ENCODE measurements around the gene PGD. TPM values are rescaled to one million over a fixed set of nuclear protein-coding genes. Genes with fewer than 3 reads are reported as not detected.

PGD gene
- total RNA-seq, 1 experiment from 2014 or later: 142 TPM

GRCh38 chr1:10432910-10433700 lies 34.2 kb downstream of the PGD start:
- H3K36me3 Mint-ChIP-seq (ENCODE audit: insufficient read depth, unreplicated experiment): peaks cover 17% of the 10 kb centered on the region
- intact Hi-C loops (cut with micrococcal nuclease; ENCODE audit: unreplicated experiment): no loop called here
- CTCF ChIA-PET: no interaction called here
- H3K9me3 Mint-ChIP-seq (ENCODE audit: low read depth, unreplicated experiment): no peaks in the 10 kb centered on the region
- no peaks in the 10 kb centered on the region for H3K27me3 Mint-ChIP-seq (ENCODE audit: unreplicated experiment)
- TF ChIP-seq CTCF (IDR thresholded peaks at IDR 0.05; ENCODE audit: unreplicated experiment): no peak
- H3K27ac Mint-ChIP-seq (ENCODE audit: unreplicated experiment): no peak overlapping the region
- H3K4me1 Mint-ChIP-seq (ENCODE audit: low read depth, unreplicated experiment): no peaks in the 10 kb centered on the region
- DNase-seq: no peak
- BruUV-seq (replicated peaks): no TSS peak
- no peak overlapping the region for H3K4me3 Mint-ChIP-seq (ENCODE audit: low read depth, unreplicated experiment)

- Mint-ChIP-seq H3K27ac (ENCODE audit: unreplicated experiment) (no peak overlapping the region), H3K4me3 (ENCODE audit: low read depth, unreplicated experiment) (no peak overlapping the region), H3K9me3 (ENCODE audit: low read depth, unreplicated experiment) (no peaks in the 10 kb centered on the region), H3K36me3 (ENCODE audit: insufficient read depth, unreplicated experiment) (peaks cover 17% of the 10 kb centered on the region), H3K27me3 (ENCODE audit: unreplicated experiment) (no peaks in the 10 kb centered on the region), H3K4me1 (ENCODE audit: low read depth, unreplicated experiment) (no peaks in the 10 kb centered on the region)
- CTCF ChIA-PET: no interaction called here
- BruUV-seq (replicated peaks): no TSS peak
- no peak for DNase-seq
- no peak for TF ChIP-seq CTCF (IDR thresholded peaks at IDR 0.05; ENCODE audit: unreplicated experiment)
- intact Hi-C loops (cut with micrococcal nuclease; ENCODE audit: unreplicated experiment): no loop called here
Measured at GRCh38 chr1:10433790-10434189, 34.9 kb downstream of the PGD start.

- no peaks in the 10 kb centered on the region for H3K4me1 Mint-ChIP-seq (ENCODE audit: low read depth, unreplicated experiment)
- CTCF ChIA-PET: no interaction called here
- H3K36me3 Mint-ChIP-seq (ENCODE audit: insufficient read depth, unreplicated experiment): peaks cover 17% of the 10 kb centered on the region
- no peaks in the 10 kb centered on the region for H3K27me3 Mint-ChIP-seq (ENCODE audit: unreplicated experiment)
- no peak for TF ChIP-seq CTCF (IDR thresholded peaks at IDR 0.05; ENCODE audit: unreplicated experiment)
- BruUV-seq (replicated peaks): no TSS peak
- intact Hi-C loops (cut with micrococcal nuclease; ENCODE audit: unreplicated experiment): no loop called here
- no peak overlapping the region for H3K27ac Mint-ChIP-seq (ENCODE audit: unreplicated experiment)
- no peaks in the 10 kb centered on the region for H3K9me3 Mint-ChIP-seq (ENCODE audit: low read depth, unreplicated experiment)
- DNase-seq: no peak
- no peak overlapping the region for H3K4me3 Mint-ChIP-seq (ENCODE audit: low read depth, unreplicated experiment)
Measured at GRCh38 chr1:10434590-10434989, 35.7 kb downstream of the PGD start.

GRCh38 chr1:10437052-10437451 lies 38.2 kb downstream of the PGD start:
- Mint-ChIP-seq H3K4me1 (ENCODE audit: low read depth, unreplicated experiment) (no peaks in the 10 kb centered on the region), H3K9me3 (ENCODE audit: low read depth, unreplicated experiment) (no peaks in the 10 kb centered on the region), H3K27ac (ENCODE audit: unreplicated experiment) (no peak overlapping the region), H3K36me3 (ENCODE audit: insufficient read depth, unreplicated experiment) (peaks cover 2% of the 10 kb centered on the region), H3K27me3 (ENCODE audit: unreplicated experiment) (no peaks in the 10 kb centered on the region), H3K4me3 (ENCODE audit: low read depth, unreplicated experiment) (no peak overlapping the region)
- no peak for TF ChIP-seq CTCF (IDR thresholded peaks at IDR 0.05; ENCODE audit: unreplicated experiment)
- intact Hi-C loops (cut with micrococcal nuclease; ENCODE audit: unreplicated experiment): no loop called here
- DNase-seq: no peak
- CTCF ChIA-PET: interaction anchor here (0.7 to 0.9 kb wide), 2 partner anchors 19 to 317 kb away, joined by 3 to 9 read pairs; no protein-coding TSS in a partner anchor
- BruUV-seq (replicated peaks): no TSS peak
